ENCODE data around the gene MCOLN2.

Gene MCOLN2

DNA sequence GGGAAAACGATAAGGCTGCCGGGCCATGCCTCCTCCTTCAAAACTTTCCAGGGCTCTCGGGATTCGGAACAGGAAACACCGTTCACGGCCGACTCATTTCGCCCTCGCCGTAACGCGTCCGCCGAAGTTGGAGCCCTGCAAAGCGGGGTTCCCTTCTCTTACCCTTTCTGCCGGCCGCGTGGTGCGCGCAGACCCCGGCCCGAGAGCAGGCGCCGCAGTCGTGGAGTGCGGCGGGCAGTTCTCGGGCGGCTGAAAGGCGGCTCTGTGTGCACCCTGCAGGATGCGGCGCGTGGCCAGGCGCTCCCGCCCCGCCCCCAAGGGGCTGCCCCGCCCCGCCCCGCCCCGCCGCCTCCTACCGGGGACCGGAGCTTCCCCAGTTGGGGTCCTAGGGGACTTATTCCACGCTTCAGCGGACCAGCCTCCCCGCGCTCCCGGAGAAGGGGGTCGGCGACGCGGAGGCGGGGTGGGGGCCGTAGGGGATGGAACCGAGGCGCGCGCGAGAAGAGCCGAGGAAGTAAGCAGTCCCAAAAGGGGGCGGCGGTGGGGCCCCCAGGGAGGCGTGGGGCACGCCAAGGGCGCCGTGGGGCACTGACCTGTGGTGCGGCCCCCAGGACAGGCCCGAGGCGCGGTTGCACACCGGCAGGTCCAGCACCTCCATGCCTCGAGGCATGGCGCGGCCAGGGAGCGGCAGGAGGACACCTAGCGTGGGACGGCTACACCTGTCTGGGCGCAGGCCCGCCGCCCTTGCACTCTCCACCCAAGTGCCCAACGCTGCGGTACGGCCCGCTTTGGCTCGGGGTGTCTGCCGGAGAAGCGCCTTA lies at the start of gene MCOLN2:
Gene MCOLN2, minus strand, starts transcription at position 268 of the 821 bp plus-strand sequence. Its CDS starts 241 bp downstream, at position 27.
- CTCF ChIA-PET, result interaction anchor here (1.8 kb wide), 1 partner anchor 52 kb away, joined by 4 read pairs; no protein-coding TSS in a partner anchor
- POLR2A ChIA-PET, result interaction anchor here (1.5 kb wide), 1 partner anchor 279 kb away, joined by 5 read pairs; the partner anchor contains the start of gene BCL10
- Histone ChIP-seq H3K27ac (ENCODE audit: extremely low read depth, low read depth, low read length) (peak within 1 kb of the TSS; percentile 49; the same call in 1 of the 2 replicates), H3K9me3 (ENCODE audit: control insufficient read depth, insufficient read depth, low read depth, low read length) (no peaks in the 10 kb centered on the region), H3K36me3 (ENCODE audit: control insufficient read depth in 2 of 2, insufficient read depth in 1 of 2, low read length in 2 of 2) (no peaks in the 10 kb centered on the region), H3K4me3 (ENCODE audit: low read depth, low read length) (peak within 1 kb of the TSS; percentile 59), H3K4me1 (ENCODE audit: control insufficient read depth, insufficient read depth, low read length) (no peaks in the 10 kb centered on the region)
- TF ChIP-seq GLIS2 (tag by site-specific recombination; IDR thresholded peaks at IDR 0.05) (peak; percentile 91), ZNF366 (tag by site-specific recombination; conservative IDR thresholded peaks at IDR 0.05) (no peak), ZNF341 (tag by site-specific recombination; IDR thresholded peaks at IDR 0.05; ENCODE audit: low read depth) (peak; percentile 54), MZF1 (tag by site-specific recombination; IDR thresholded peaks at IDR 0.05; ENCODE audit: borderline replicate concordance) (no peak), KLF8 (tag by site-specific recombination; IDR thresholded peaks at IDR 0.05) (0 out of 2 replicates have a peak, but pooled peaks have one; percentile 29), KLF16 (tag by site-specific recombination; IDR thresholded peaks at IDR 0.05) (0 out of 2 replicates have a peak, but pooled peaks have one; percentile 30), ZNF677 (tag by site-specific recombination; IDR thresholded peaks at IDR 0.05) (0 out of 2 replicates have a peak, but pooled peaks have one; percentile 3), ZNF560 (tag by site-specific recombination; IDR thresholded peaks at IDR 0.05; ENCODE audit: borderline replicate concordance) (no peak), ZBTB26 (tag by site-specific recombination; optimal IDR thresholded peaks at IDR 0.05) (peak; percentile 72), KLF1 (tag by site-specific recombination; IDR thresholded peaks at IDR 0.05) (peak; percentile 62), GLIS1 (tag by site-specific recombination; IDR thresholded peaks at IDR 0.05) (peak; percentile 65), ZNF223 (tag by site-specific recombination; IDR thresholded peaks at IDR 0.05) (no peak), ZNF660 (tag by site-specific recombination; IDR thresholded peaks at IDR 0.05) (peak; percentile 30; the same call in 1 of the 2 replicates), PATZ1 (tag by site-specific recombination; IDR thresholded peaks at IDR 0.05) (peak; percentile 79), HIC1 (tag by site-specific recombination; IDR thresholded peaks at IDR 0.05) (peak; percentile 40; the same call in 1 of the 2 replicates), ZBTB8A (tag by site-specific recombination; IDR thresholded peaks at IDR 0.05) (peak; percentile 94), ZNF2 (tag by site-specific recombination; IDR thresholded peaks at IDR 0.05) (0 out of 2 replicates have a peak, but pooled peaks have one; percentile 11)
- TF ChIP-seq, protein P1, sequence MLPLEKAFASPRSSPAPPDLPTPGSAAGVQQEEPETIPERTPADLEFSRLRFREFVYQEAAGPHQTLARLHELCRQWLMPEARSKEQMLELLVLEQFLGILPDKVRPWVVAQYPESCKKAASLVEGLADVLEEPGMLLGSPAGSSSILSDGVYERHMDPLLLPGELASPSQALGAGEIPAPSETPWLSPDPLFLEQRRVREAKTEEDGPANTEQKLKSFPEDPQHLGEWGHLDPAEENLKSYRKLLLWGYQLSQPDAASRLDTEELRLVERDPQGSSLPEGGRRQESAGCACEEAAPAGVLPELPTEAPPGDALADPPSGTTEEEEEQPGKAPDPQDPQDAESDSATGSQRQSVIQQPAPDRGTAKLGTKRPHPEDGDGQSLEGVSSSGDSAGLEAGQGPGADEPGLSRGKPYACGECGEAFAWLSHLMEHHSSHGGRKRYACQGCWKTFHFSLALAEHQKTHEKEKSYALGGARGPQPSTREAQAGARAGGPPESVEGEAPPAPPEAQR (tag by site-specific recombination; IDR thresholded peaks at IDR 0.05), result no peak
- TF ChIP-seq, protein P2, sequence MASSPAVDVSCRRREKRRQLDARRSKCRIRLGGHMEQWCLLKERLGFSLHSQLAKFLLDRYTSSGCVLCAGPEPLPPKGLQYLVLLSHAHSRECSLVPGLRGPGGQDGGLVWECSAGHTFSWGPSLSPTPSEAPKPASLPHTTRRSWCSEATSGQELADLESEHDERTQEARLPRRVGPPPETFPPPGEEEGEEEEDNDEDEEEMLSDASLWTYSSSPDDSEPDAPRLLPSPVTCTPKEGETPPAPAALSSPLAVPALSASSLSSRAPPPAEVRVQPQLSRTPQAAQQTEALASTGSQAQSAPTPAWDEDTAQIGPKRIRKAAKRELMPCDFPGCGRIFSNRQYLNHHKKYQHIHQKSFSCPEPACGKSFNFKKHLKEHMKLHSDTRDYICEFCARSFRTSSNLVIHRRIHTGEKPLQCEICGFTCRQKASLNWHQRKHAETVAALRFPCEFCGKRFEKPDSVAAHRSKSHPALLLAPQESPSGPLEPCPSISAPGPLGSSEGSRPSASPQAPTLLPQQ (tag by site-specific recombination; IDR thresholded peaks at IDR 0.05), result peak; percentile 74
- TF ChIP-seq, protein P3, sequence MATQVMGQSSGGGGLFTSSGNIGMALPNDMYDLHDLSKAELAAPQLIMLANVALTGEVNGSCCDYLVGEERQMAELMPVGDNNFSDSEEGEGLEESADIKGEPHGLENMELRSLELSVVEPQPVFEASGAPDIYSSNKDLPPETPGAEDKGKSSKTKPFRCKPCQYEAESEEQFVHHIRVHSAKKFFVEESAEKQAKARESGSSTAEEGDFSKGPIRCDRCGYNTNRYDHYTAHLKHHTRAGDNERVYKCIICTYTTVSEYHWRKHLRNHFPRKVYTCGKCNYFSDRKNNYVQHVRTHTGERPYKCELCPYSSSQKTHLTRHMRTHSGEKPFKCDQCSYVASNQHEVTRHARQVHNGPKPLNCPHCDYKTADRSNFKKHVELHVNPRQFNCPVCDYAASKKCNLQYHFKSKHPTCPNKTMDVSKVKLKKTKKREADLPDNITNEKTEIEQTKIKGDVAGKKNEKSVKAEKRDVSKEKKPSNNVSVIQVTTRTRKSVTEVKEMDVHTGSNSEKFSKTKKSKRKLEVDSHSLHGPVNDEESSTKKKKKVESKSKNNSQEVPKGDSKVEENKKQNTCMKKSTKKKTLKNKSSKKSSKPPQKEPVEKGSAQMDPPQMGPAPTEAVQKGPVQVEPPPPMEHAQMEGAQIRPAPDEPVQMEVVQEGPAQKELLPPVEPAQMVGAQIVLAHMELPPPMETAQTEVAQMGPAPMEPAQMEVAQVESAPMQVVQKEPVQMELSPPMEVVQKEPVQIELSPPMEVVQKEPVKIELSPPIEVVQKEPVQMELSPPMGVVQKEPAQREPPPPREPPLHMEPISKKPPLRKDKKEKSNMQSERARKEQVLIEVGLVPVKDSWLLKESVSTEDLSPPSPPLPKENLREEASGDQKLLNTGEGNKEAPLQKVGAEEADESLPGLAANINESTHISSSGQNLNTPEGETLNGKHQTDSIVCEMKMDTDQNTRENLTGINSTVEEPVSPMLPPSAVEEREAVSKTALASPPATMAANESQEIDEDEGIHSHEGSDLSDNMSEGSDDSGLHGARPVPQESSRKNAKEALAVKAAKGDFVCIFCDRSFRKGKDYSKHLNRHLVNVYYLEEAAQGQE (tag by site-specific recombination; IDR thresholded peaks at IDR 0.05), result peak; percentile 25; the same call in 1 of the 2 replicates
- TF ChIP-seq, protein P4, sequence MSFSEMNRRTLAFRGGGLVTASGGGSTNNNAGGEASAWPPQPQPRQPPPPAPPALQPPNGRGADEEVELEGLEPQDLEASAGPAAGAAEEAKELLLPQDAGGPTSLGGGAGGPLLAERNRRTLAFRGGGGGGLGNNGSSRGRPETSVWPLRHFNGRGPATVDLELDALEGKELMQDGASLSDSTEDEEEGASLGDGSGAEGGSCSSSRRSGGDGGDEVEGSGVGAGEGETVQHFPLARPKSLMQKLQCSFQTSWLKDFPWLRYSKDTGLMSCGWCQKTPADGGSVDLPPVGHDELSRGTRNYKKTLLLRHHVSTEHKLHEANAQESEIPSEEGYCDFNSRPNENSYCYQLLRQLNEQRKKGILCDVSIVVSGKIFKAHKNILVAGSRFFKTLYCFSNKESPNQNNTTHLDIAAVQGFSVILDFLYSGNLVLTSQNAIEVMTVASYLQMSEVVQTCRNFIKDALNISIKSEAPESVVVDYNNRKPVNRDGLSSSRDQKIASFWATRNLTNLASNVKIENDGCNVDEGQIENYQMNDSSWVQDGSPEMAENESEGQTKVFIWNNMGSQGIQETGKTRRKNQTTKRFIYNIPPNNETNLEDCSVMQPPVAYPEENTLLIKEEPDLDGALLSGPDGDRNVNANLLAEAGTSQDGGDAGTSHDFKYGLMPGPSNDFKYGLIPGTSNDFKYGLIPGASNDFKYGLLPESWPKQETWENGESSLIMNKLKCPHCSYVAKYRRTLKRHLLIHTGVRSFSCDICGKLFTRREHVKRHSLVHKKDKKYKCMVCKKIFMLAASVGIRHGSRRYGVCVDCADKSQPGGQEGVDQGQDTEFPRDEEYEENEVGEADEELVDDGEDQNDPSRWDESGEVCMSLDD (tag by site-specific recombination; IDR thresholded peaks at IDR 0.05), result peak; percentile 48; the same call in 1 of the 2 replicates

Data from HEK293 (cell line).